Naive thymus-derived CD4-positive, alpha-beta T cell (primary cell): ENCODE measurements around the gene TBX15. TPM values are rescaled to one million over a fixed set of nuclear protein-coding genes. Genes with fewer than 3 reads are reported as not detected.

Source experiments
- ATAC-seq: fragments of 150-1000 bp; cut with Tn5 transposase; 2 replicates; pipeline ENCODE4 v1.10.0; 2021; ENCODE audit warnings: mild to moderate bottlenecking, moderate library complexity
- CTCF ChIA-PET: fragments of 350-600 bp; sonication (Branson Sonifier 250); formaldehyde crosslinking; loops from one replicate; lab custom pipeline; 2021; ENCODE audit warnings: antibody characterized with exemption; lab: Charles Lee
- POLR2A ChIA-PET: fragments of 350-600 bp; sonication (Branson Sonifier 250); formaldehyde crosslinking; loops from one replicate; lab custom pipeline; 2021; ENCODE audit warnings: antibody characterized with exemption, inconsistent platforms; lab: Charles Lee
- DNase-seq, 9 donors: peaks; one replicate each; pipeline versions ENCODE4 v3.0.0 to v3.0.0-alpha.2; 2020 to 2022; ENCODE audit warnings: mixed read lengths in 1 of 9
- H3K27ac ChIP-seq: one replicate; pipeline ENCODE4 v1.7.0; 2013; ENCODE audit warnings: mild to moderate bottlenecking, low read depth, low read length, moderate library complexity
- H3K27me3 ChIP-seq, 2 donors: one replicate each; pipeline ENCODE4 v1.7.0; 2013; ENCODE audit warnings: low read length in 2 of 2, mild to moderate bottlenecking in 2 of 2, moderate library complexity in 2 of 2; ENCODE audit not compliant: control insufficient read depth in 2 of 2, insufficient read depth in 2 of 2
- H3K36me3 ChIP-seq, 3 experiments: 1 replicate in 2 of 3; 2 replicates in 1 of 3; pipeline ENCODE4 v1.7.0; 2013; ENCODE audit warnings: low read length in 3 of 3, mild to moderate bottlenecking in 3 of 3, moderate library complexity in 1 of 3; ENCODE audit not compliant: insufficient read depth in 3 of 3, control insufficient read depth in 2 of 3
- H3K4me1 ChIP-seq, 2 donors: one replicate each; pipeline ENCODE4 v1.7.0; 2013; ENCODE audit warnings: low read length in 2 of 2, mild to moderate bottlenecking in 2 of 2, moderate library complexity in 1 of 2; ENCODE audit not compliant: control insufficient read depth in 2 of 2, insufficient read depth in 2 of 2
- H3K4me3 ChIP-seq: 2 replicates; pipeline ENCODE4 v1.7.0; 2013; ENCODE audit warnings: mild to moderate bottlenecking, low read length
- H3K9me3 ChIP-seq, 3 experiments: 1 replicate in 2 of 3; 2 replicates in 1 of 3; pipeline ENCODE4 v1.7.0; 2013; ENCODE audit warnings: low read length in 3 of 3; ENCODE audit not compliant: control insufficient read depth in 2 of 3
- H3K27ac Mint-ChIP-seq, 9 donors: one replicate each; pipeline ENCODE4 v1.8.0; 2020 to 2022; ENCODE audit warnings: mixed read lengths in 9 of 9, mild to moderate bottlenecking in 8 of 9, moderate library complexity in 5 of 9, inconsistent platforms in 2 of 9
- H3K27me3 Mint-ChIP-seq, 5 donors: one replicate each; pipeline ENCODE4 v1.8.0; 2021 to 2022; ENCODE audit warnings: mixed read lengths in 5 of 5, mild to moderate bottlenecking in 1 of 5
- H3K36me3 Mint-ChIP-seq, 5 donors: one replicate each; pipeline ENCODE4 v1.8.0; 2020 to 2022; ENCODE audit warnings: mixed read lengths in 5 of 5, mild to moderate bottlenecking in 3 of 5, inconsistent platforms in 1 of 5
- H3K4me1 Mint-ChIP-seq, 7 donors: one replicate each; pipeline ENCODE4 v1.8.0; 2020 to 2022; ENCODE audit warnings: mixed read lengths in 7 of 7, mild to moderate bottlenecking in 3 of 7, inconsistent platforms in 1 of 7
- H3K4me3 Mint-ChIP-seq, 10 donors: one replicate each; pipeline ENCODE4 v1.8.0; 2020 to 2022; ENCODE audit warnings: mild to moderate bottlenecking in 10 of 10, mixed read lengths in 10 of 10, moderate library complexity in 6 of 10, inconsistent platforms in 2 of 10
- H3K9me3 Mint-ChIP-seq, 11 donors: one replicate each; pipeline ENCODE4 v1.8.0; 2020 to 2022; ENCODE audit warnings: mixed read lengths in 11 of 11, mild to moderate bottlenecking in 4 of 11, inconsistent platforms in 1 of 11, moderate library complexity in 1 of 11
- intact Hi-C, 2 donors: fragments of 100-400 bp; cut with micrococcal nuclease; formaldehyde crosslinking; loops; one replicate each; pipeline ENCODE4 v1.15.1; 2023
- polyA plus RNA-seq, 2 donors: library from polyadenylated mRNA; unstranded; fragments of 300-500 nt; fragmentation: Illumina TruSeq; gene quantifications; one replicate each; pipeline ENCODE4 v1.2.3, GENCODE V29; 2021
- total RNA-seq, 6 experiments: library from RNA in 5 of 6; stranded (reverse) in 5 of 6; gene quantifications; 1 replicate in 5 of 6; 2 replicates in 1 of 6; pipeline ENCODE4 v1.2.3 and lab custom pipeline; 2021 to 2026

TBX15 gene
- total and polyA plus RNA-seq, 7 experiments from 2014 or later, result not detected

GRCh38 chr1:118986555-118987467 is 1.3 kb downstream of the TBX15 start:
- ATAC-seq (no peak), DNase-seq (no peak)
- intact Hi-C loops, result no loop called here
- Mint-ChIP-seq H3K27me3 (peaks cover 85 to 98% (median 94%) of the 10 kb centered on the region in 5 donors), H3K36me3 (peaks cover 0 to 13% (median 3%) of the 10 kb centered on the region in 5 donors), H3K4me1 (peaks cover 11 to 46% (median 34%) of the 10 kb centered on the region in 7 donors), H3K27ac (peak overlapping the region in 1 of 9 donors; percentile 77), H3K9me3 (peaks cover 0 to 61% (median 12%) of the 10 kb centered on the region in 11 donors), H3K4me3 (peak overlapping the region; percentile 10 to 82 (median 54))
- H3K4me1 ChIP-seq, result no peaks in the 10 kb centered on the region
- no peaks in the 10 kb centered on the region for H3K36me3 ChIP-seq
- no peaks in the 10 kb centered on the region for H3K9me3 ChIP-seq
- ChIA-PET POLR2A (no interaction called here), CTCF (no interaction called here)
- no peak overlapping the region for H3K27ac ChIP-seq
- no peak overlapping the region for H3K4me3 ChIP-seq
- H3K27me3 ChIP-seq, result peaks cover 5 to 23% of the 10 kb centered on the region in 2 donors

- H3K9me3 ChIP-seq, result no peaks in the 10 kb centered on the region
- Mint-ChIP-seq H3K4me3 (peak overlapping the region in 9 of 10 donors; percentile 7 to 82 (median 74)), H3K4me1 (peaks cover 11 to 46% (median 34%) of the 10 kb centered on the region in 7 donors), H3K9me3 (peaks cover 0 to 57% (median 9%) of the 10 kb centered on the region in 11 donors), H3K36me3 (peaks cover 0 to 13% (median 3%) of the 10 kb centered on the region in 5 donors), H3K27ac (peak overlapping the region in 1 of 9 donors; percentile 33), H3K27me3 (peaks cover 84 to 97% (median 90%) of the 10 kb centered on the region in 5 donors)
- ChIA-PET POLR2A (no interaction called here), CTCF (no interaction called here)
- DNase-seq (no peak), ATAC-seq (no peak)
- H3K36me3 ChIP-seq, result no peaks in the 10 kb centered on the region
- H3K4me1 ChIP-seq, result no peaks in the 10 kb centered on the region
- H3K27ac ChIP-seq, result no peak overlapping the region
- peaks cover 4 to 23% of the 10 kb centered on the region in 2 donors for H3K27me3 ChIP-seq
- H3K4me3 ChIP-seq, result no peak overlapping the region
- intact Hi-C loops, result no loop called here
These were observed 2.2 kb downstream of the TBX15 start for GRCh38 chr1:118985640-118986554.

GRCh38 chr1:118984722-118985639 is 3.2 kb downstream of the TBX15 start:
- H3K27me3 ChIP-seq, result peaks cover 4 to 28% of the 10 kb centered on the region in 2 donors
- no peaks in the 10 kb centered on the region for H3K9me3 ChIP-seq
- DNase-seq (no peak), ATAC-seq (no peak)
- H3K4me1 Mint-ChIP-seq, result peaks cover 11 to 49% (median 36%) of the 10 kb centered on the region in 7 donors
- intact Hi-C loops, result no loop called here
- H3K4me1 ChIP-seq, result no peaks in the 10 kb centered on the region
- peak overlapping the region; percentile 47 to 82 (median 74) for H3K4me3 Mint-ChIP-seq
- no peaks in the 10 kb centered on the region for H3K36me3 ChIP-seq
- peaks cover 0 to 60% (median 13%) of the 10 kb centered on the region in 11 donors for H3K9me3 Mint-ChIP-seq
- no peak overlapping the region for H3K27ac ChIP-seq
- peaks cover 0 to 17% (median 3%) of the 10 kb centered on the region in 5 donors for H3K36me3 Mint-ChIP-seq
- no peak overlapping the region for H3K4me3 ChIP-seq
- peak overlapping the region in 1 of 9 donors; percentile 82 for H3K27ac Mint-ChIP-seq
- H3K27me3 Mint-ChIP-seq, result peaks cover 84 to 98% (median 90%) of the 10 kb centered on the region in 5 donors
- POLR2A ChIA-PET, result no interaction called here
- CTCF ChIA-PET, result no interaction called here

GRCh38 chr1:118984086-118984721 is 3.9 kb downstream of the TBX15 start:
- H3K4me1 Mint-ChIP-seq, result peaks cover 11 to 54% (median 38%) of the 10 kb centered on the region in 7 donors
- H3K4me3 ChIP-seq, result no peak overlapping the region
- DNase-seq (no peak), ATAC-seq (no peak)
- H3K4me3 Mint-ChIP-seq, result peak overlapping the region in 9 of 10 donors; percentile 56 to 82 (median 75)
- no peaks in the 10 kb centered on the region for H3K9me3 ChIP-seq
- H3K36me3 ChIP-seq, result no peaks in the 10 kb centered on the region
- peak overlapping the region in 1 of 9 donors; percentile 82 for H3K27ac Mint-ChIP-seq
- peaks cover 0 to 58% (median 14%) of the 10 kb centered on the region in 11 donors for H3K9me3 Mint-ChIP-seq
- POLR2A ChIA-PET, result no interaction called here
- intact Hi-C loops, result no loop called here
- H3K36me3 Mint-ChIP-seq, result peaks cover 0 to 18% (median 3%) of the 10 kb centered on the region in 5 donors
- CTCF ChIA-PET, result no interaction called here
- no peak overlapping the region for H3K27ac ChIP-seq
- H3K4me1 ChIP-seq, result no peaks in the 10 kb centered on the region
- peaks cover 4 to 29% of the 10 kb centered on the region in 2 donors for H3K27me3 ChIP-seq
- peaks cover 83 to 97% (median 88%) of the 10 kb centered on the region in 5 donors for H3K27me3 Mint-ChIP-seq

GRCh38 chr1:118983558-118984041 is 4.5 kb downstream of the TBX15 start:
- peaks cover 11 to 57% (median 39%) of the 10 kb centered on the region in 7 donors for H3K4me1 Mint-ChIP-seq
- Histone ChIP-seq H3K36me3 (no peaks in the 10 kb centered on the region), H3K27me3 (peaks cover 4 to 29% of the 10 kb centered on the region in 2 donors), H3K27ac (no peak overlapping the region), H3K4me1 (no peaks in the 10 kb centered on the region), H3K4me3 (no peak overlapping the region), H3K9me3 (no peaks in the 10 kb centered on the region)
- peaks cover 0 to 58% (median 14%) of the 10 kb centered on the region in 11 donors for H3K9me3 Mint-ChIP-seq
- intact Hi-C loops, result loop anchor here in 1 of 2 donors (2.0 kb wide), 1 partner anchor 25 kb away; no protein-coding TSS in a partner anchor
- ATAC-seq, result no peak
- peak overlapping the region in 1 of 9 donors; percentile 69 for H3K27ac Mint-ChIP-seq
- H3K4me3 Mint-ChIP-seq, result peak overlapping the region in 5 of 10 donors; percentile 21 to 82 (median 58)
- ChIA-PET POLR2A (no interaction called here), CTCF (no interaction called here)
- no peak for DNase-seq
- H3K27me3 Mint-ChIP-seq, result peaks cover 82 to 96% (median 88%) of the 10 kb centered on the region in 5 donors
- peaks cover 0 to 18% (median 3%) of the 10 kb centered on the region in 5 donors for H3K36me3 Mint-ChIP-seq
